Liver (tissue), 10 donors: ENCODE measurements around the gene RAB14. TPM values are rescaled to one million over a fixed set of nuclear protein-coding genes. Genes with fewer than 3 reads are reported as not detected.
"Not testable (repeated sequence)": the region's sequence is repeated elsewhere in the genome, so short reads cannot be mapped to it uniquely, and the experiment has no call there.

Experiments used
- DNase-seq: peaks from one replicate; pipeline ENCODE4 v3.0.0-alpha.2; 2017; ENCODE audit warnings: low spot score
- H3K27ac ChIP-seq, 2 donors: one replicate each; pipeline ENCODE4 v1.7.0; 2013; ENCODE audit warnings: inconsistent platforms in 2 of 2, low read length in 2 of 2, control low read depth in 1 of 2, low read depth in 1 of 2, mild to moderate bottlenecking in 1 of 2
- H3K27me3 ChIP-seq, 4 donors: one replicate each; pipeline versions ENCODE4 v1.6.1 to v1.7.0; 2013; ENCODE audit warnings: low read length in 3 of 4, inconsistent platforms in 1 of 4, mild to moderate bottlenecking in 1 of 4, moderate library complexity in 1 of 4; ENCODE audit not compliant: control insufficient read depth in 4 of 4, insufficient read depth in 4 of 4
- H3K36me3 ChIP-seq, 4 donors: one replicate each; pipeline versions ENCODE4 v1.6.1 to v1.7.0; 2013; ENCODE audit warnings: low read length in 3 of 4, mild to moderate bottlenecking in 3 of 4, low read depth in 1 of 4, moderate library complexity in 1 of 4; ENCODE audit not compliant: control insufficient read depth in 4 of 4, insufficient read depth in 3 of 4
- H3K4me1 ChIP-seq, 4 donors: one replicate each; pipeline versions ENCODE4 v1.6.1 to v1.7.0; 2013; ENCODE audit warnings: low read length in 3 of 4, mild to moderate bottlenecking in 3 of 4, moderate library complexity in 1 of 4; ENCODE audit not compliant: control insufficient read depth in 4 of 4, insufficient read depth in 4 of 4
- H3K4me3 ChIP-seq, 3 donors: one replicate each; pipeline versions ENCODE4 v1.6.1 to v1.7.0; 2013; ENCODE audit warnings: low read length in 3 of 3, control low read depth in 1 of 3, low read depth in 1 of 3, mild to moderate bottlenecking in 1 of 3
- H3K9ac ChIP-seq, 2 donors: one replicate each; pipeline ENCODE4 v1.7.0; 2013; ENCODE audit warnings: low read length in 2 of 2, mild to moderate bottlenecking in 2 of 2, moderate library complexity in 2 of 2, control low read depth in 1 of 2, low read depth in 1 of 2
- H3K9me3 ChIP-seq, 4 donors: one replicate each; pipeline versions ENCODE4 v1.6.1 to v1.7.0; 2013; ENCODE audit warnings: low read length in 3 of 4; ENCODE audit not compliant: control insufficient read depth in 4 of 4
- ATF3 ChIP-seq: IDR thresholded peaks from 2 replicates; pipeline ENCODE4 v1.6.1; 2016; ENCODE audit warnings: antibody characterized with exemption
- HNF4A ChIP-seq, 2 donors: conservative IDR thresholded peaks; 2 replicates each; pipeline ENCODE4 v1.6.1; 2016; ENCODE audit warnings: antibody characterized with exemption in 2 of 2, mild to moderate bottlenecking in 2 of 2
- HNF4G ChIP-seq: IDR thresholded peaks from 2 replicates; pipeline ENCODE4 v1.6.1; 2016; ENCODE audit warnings: antibody characterized with exemption
- NR2F2 ChIP-seq: IDR thresholded peaks from 2 replicates; pipeline ENCODE4 v1.6.1; 2016; ENCODE audit warnings: antibody characterized with exemption
- RAD21 ChIP-seq, 2 donors: IDR thresholded peaks; 2 replicates each; pipeline ENCODE4 v1.6.1; 2016; ENCODE audit warnings: antibody characterized with exemption in 2 of 2, mild to moderate bottlenecking in 2 of 2
- REST ChIP-seq: IDR thresholded peaks from 2 replicates; pipeline ENCODE4 v1.6.1; 2016; ENCODE audit warnings: antibody characterized with exemption, mild to moderate bottlenecking
- SP1 ChIP-seq: IDR thresholded peaks from 2 replicates; pipeline ENCODE4 v1.6.1; 2018; ENCODE audit warnings: antibody characterized with exemption, mild to moderate bottlenecking
- YY1 ChIP-seq: IDR thresholded peaks from 2 replicates; pipeline ENCODE4 v1.6.1; 2016; ENCODE audit warnings: antibody characterized with exemption, mild to moderate bottlenecking
- ZBTB33 ChIP-seq: IDR thresholded peaks from 2 replicates; pipeline ENCODE4 v1.6.1; 2016; ENCODE audit warnings: antibody characterized with exemption
- WGBS: extraction: QIAGEN DNeasy Blood & Tissue Kit; methylation state at CpG from one replicate; pipeline ENCODE4 v1.1.7; 2013; 5-methylcytosine and 5-hydroxymethylcytosine counted together
- polyA plus RNA-seq, 2 donors: library from polyadenylated mRNA; stranded (reverse) in 1 of 2; unstranded in 1 of 2; fragments of 200-250 nt in 1 of 2; fragments of >200 nt in 1 of 2; fragmentation: Nextera tagmentation in 1 of 2; extraction: Ambion mirVana in 1 of 2; gene quantifications; one replicate each; pipeline versions ENCODE4 v1.2.1 to v1.2.3, GENCODE V29; 2013 to 2015
- small RNA-seq: library from RNA; depleted of rRNA; stranded (forward); fragments of <200 nt; gene quantifications from one replicate; pipeline ENCODE3, GENCODE V24; 2014
- total RNA-seq, 2 donors: library from RNA; depleted of rRNA; stranded (reverse); fragments of >200 nt; gene quantifications; one replicate each; pipeline ENCODE4 v1.2.3, GENCODE V29; 2014
- donor health status: healthy.
- donor health status: healthy.
- donor health status: healthy.
- donor health status: healthy.
- donor health status: healthy.

The RAB14 gene
- total and polyA plus RNA-seq, 4 donors, result 25.9 to 48.2 (median 36.5) TPM

DNA sequence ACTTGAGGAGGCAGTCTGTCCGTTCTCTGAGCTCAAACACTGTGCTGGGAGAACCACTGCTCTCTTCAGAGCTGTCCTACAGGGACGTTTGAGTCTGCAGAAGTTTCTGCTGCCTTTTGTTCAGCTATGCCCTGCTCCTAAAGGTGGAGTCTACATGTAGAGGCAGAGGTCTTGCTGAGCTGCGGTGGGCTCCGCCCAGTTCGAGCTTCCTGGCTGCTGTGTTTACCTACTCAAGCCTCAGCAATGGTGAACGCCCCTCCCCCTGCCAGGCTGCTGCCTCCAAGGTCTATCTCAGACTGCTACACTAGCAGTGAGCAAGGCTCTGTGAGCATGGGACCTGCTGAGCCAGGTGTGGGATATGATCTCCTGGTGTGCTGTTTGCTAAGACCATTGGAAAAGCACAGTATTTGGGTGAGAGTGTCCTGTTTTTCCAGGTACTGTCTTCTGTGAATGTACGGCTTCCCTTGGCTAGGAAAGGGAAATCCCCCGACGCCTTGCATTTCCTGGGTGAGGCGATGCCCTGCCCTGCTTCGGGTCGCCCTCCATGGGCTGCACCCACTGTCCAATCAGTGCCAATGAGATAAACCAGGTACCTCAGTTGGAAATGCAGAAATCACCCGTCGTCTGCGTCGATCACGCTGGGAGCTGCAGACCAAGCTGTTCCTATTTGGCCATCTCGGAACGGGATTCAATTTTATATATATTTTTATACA, 68.4 kb downstream of the RAB14 start:
- TF ChIP-seq SP1, result no peak
- TF ChIP-seq ZBTB33, result no peak
- no peak for TF ChIP-seq YY1
- no peak for TF ChIP-seq ATF3
- TF ChIP-seq REST, result no peak
- TF ChIP-seq RAD21 (IDR thresholded peaks at IDR 0.05), result no peak
- no peak for TF ChIP-seq HNF4G
- TF ChIP-seq HNF4A (conservative IDR thresholded peaks at IDR 0.05), result no peak
- no peak for TF ChIP-seq NR2F2
- Histone ChIP-seq H3K4me3 (no peak overlapping the region), H3K4me1 (peaks cover 0 to 2% (median 0%) of the 10 kb centered on the region in 4 donors), H3K27ac (no peak overlapping the region), H3K9me3 (no peaks in the 10 kb centered on the region), H3K9ac (no peak overlapping the region), H3K36me3 (peaks cover 0 to 2% (median 0%) of the 10 kb centered on the region in 4 donors), H3K27me3 (no peaks in the 10 kb centered on the region)
- DNase-seq, result peak; percentile 39
- WGBS, result 86% methylated on average over 19 of the region's 19 CpGs

DNA sequence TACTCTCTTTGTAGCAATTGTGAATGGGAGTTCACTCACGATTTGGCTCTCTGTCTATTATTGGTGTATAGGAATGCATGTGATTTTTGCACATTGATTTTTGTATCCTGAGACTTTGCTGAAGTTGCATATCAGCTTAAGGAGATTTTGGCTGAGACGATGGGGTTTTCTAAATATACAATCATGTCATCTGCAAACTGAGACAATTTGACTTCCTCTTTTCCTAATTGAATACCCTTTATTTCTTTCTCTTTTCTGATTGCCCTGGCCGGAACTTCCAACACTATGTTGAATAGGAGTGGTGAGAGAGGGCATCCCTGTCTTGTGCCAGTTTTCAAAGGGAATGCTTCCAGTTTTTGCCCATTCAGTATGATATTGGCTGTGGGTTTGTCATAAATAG, 72.3 kb downstream of the RAB14 start:
- 76% methylated on average over 3 of the region's 3 CpGs for WGBS
- H3K36me3 ChIP-seq, H3K9ac ChIP-seq, H3K9me3 ChIP-seq, DNase-seq, H3K4me3 ChIP-seq, H3K4me1 ChIP-seq, H3K27ac ChIP-seq, H3K27me3 ChIP-seq: not testable (repeated sequence)

Small RNAs within 50 kb of the gene (small RNA-seq; reads per million reads assigned to genes)
- gene RN7SL181P, result not detected

Other genes with a start within 250 kb of the RAB14 start
- gene C5, start 151.6 kb downstream of the RAB14 start, total RNA-seq, result 100 to 1,000 TPM; 456 to 485 TPM
- gene C5, start 151.6 kb downstream of the RAB14 start, polyA plus RNA-seq, result 100 to 1,000 TPM; 127 to 266 TPM
- gene CNTRL, start 126.9 kb downstream of the RAB14 start, total RNA-seq, result 1 to 10 TPM; 6.3 to 8.7 TPM
- gene CNTRL, start 126.9 kb downstream of the RAB14 start, polyA plus RNA-seq, result 1 to 10 TPM; 1.6 to 2.5 TPM
- gene GSN, start 66.3 kb upstream of the RAB14 start, total RNA-seq, result 100 to 1,000 TPM in 1 of 2 donors, 10 to 100 TPM in 1; 63.2 to 402 TPM
- 10 to 100 TPM; 18.8 to 40.0 TPM for gene GSN, start 66.3 kb upstream of the RAB14 start, polyA plus RNA-seq
- 100 to 1,000 TPM; 318 to 398 TPM for gene STOM, start 168.4 kb upstream of the RAB14 start, total RNA-seq
- 100 to 1,000 TPM; 150 to 212 TPM for gene STOM, start 168.4 kb upstream of the RAB14 start, polyA plus RNA-seq